GM08714 (cell line): ENCODE data around the gene ROBO2.

Source experiments
- H3K4me3 ChIP-seq: fragments of 200-500 bp; sonication (Bioruptor generic); 2 replicates; pipeline ENCODE4 v1.5.1; 2014; ENCODE audit warnings: mild to moderate bottlenecking, low read length, inconsistent platforms
- ZNF274 ChIP-seq: IDR thresholded peaks from 2 replicates; pipeline ENCODE4 v1.6.1; 2012; ENCODE audit warnings: mild to moderate bottlenecking, low read depth, low read length

ROBO2 gene

GRCh38 chr3:77325280-77325679 is 285.4 kb downstream of the ROBO2 start:
- H3K4me3 ChIP-seq: no peak overlapping the region

GRCh38 chr3:77325702-77326101 is 285.8 kb downstream of the ROBO2 start:
- H3K4me3 ChIP-seq: no peak overlapping the region
- TF ChIP-seq ZNF274: no peak

More at GRCh38 chr3:77325280-77325679, 285.4 kb downstream of the ROBO2 start:
- TF ChIP-seq ZNF274: no peak

- TF ChIP-seq ZNF274: no peak
- no peak overlapping the region for H3K4me3 ChIP-seq
Observed at GRCh38 chr3:77326586-77326985, 286.7 kb downstream of the ROBO2 start.

GRCh38 chr3:77328690-77329089 is 288.8 kb downstream of the ROBO2 start:
- TF ChIP-seq ZNF274: no peak

GRCh38 chr3:77329116-77329515 is 289.2 kb downstream of the ROBO2 start:
- H3K4me3 ChIP-seq: no peak overlapping the region
- no peak for TF ChIP-seq ZNF274

More at GRCh38 chr3:77328690-77329089, 288.8 kb downstream of the ROBO2 start:
- H3K4me3 ChIP-seq: no peak overlapping the region

GRCh38 chr3:77338195-77338594 is 298.3 kb downstream of the ROBO2 start:
- TF ChIP-seq ZNF274: no peak
- H3K4me3 ChIP-seq: no peak overlapping the region

GRCh38 chr3:77342027-77342426 is 302.1 kb downstream of the ROBO2 start:
- no peak overlapping the region for H3K4me3 ChIP-seq
- no peak for TF ChIP-seq ZNF274

GRCh38 chr3:77342688-77343087 is 302.8 kb downstream of the ROBO2 start:
- TF ChIP-seq ZNF274: no peak
- no peak overlapping the region for H3K4me3 ChIP-seq

GRCh38 chr3:77345009-77345408 is 305.1 kb downstream of the ROBO2 start:
- no peak for TF ChIP-seq ZNF274
- no peak overlapping the region for H3K4me3 ChIP-seq

- no peak for TF ChIP-seq ZNF274
- H3K4me3 ChIP-seq: no peak overlapping the region
Observed at GRCh38 chr3:77348244-77348855, 308.5 kb downstream of the ROBO2 start.

GRCh38 chr3:77354958-77355357 is 315.1 kb downstream of the ROBO2 start:
- no peak overlapping the region for H3K4me3 ChIP-seq
- no peak for TF ChIP-seq ZNF274

- H3K4me3 ChIP-seq: no peak overlapping the region
- no peak for TF ChIP-seq ZNF274
Observed at GRCh38 chr3:77362936-77363335, 323.0 kb downstream of the ROBO2 start.

- H3K4me3 ChIP-seq: no peak overlapping the region
- TF ChIP-seq ZNF274: no peak
Observed at GRCh38 chr3:77365152-77365551, 325.3 kb downstream of the ROBO2 start.

GRCh38 chr3:77370413-77370812 is 330.5 kb downstream of the ROBO2 start:
- no peak for TF ChIP-seq ZNF274
- no peak overlapping the region for H3K4me3 ChIP-seq

- no peak for TF ChIP-seq ZNF274
Observed at GRCh38 chr3:77372018-77372417, 332.1 kb downstream of the ROBO2 start.

More at GRCh38 chr3:77372018-77372417, 332.1 kb downstream of the ROBO2 start:
- H3K4me3 ChIP-seq: no peak overlapping the region
